ENCODE measurements around the gene RAB23. TPM values are rescaled to one million over a fixed set of nuclear protein-coding genes. Genes with fewer than 3 reads are reported as not detected.

RAB23 gene
- polyA plus RNA-seq, 10 donors: 14.7 to 22.3 (median 18.0) TPM

- no peak for DNase-seq
Measured at GRCh38 chr6:57138026-57138425, 84.1 kb downstream of the RAB23 start.

GRCh38 chr6:57137350-57137749, 84.8 kb downstream of the RAB23 start:
- DNase-seq: no peak

Other genes with a start within 250 kb of the RAB23 start
- 10 to 100 TPM; 11.7 to 17.7 (median 13.9) TPM for gene KIAA1586, start 175.6 kb downstream of the RAB23 start, polyA plus RNA-seq (ENCODE audit: insufficient read length in 10 of 10)
- gene ZNF451, start 132.1 kb downstream of the RAB23 start, polyA plus RNA-seq (ENCODE audit: insufficient read length in 10 of 10): 10 to 100 TPM; 17.4 to 32.0 (median 24.9) TPM
- 10 to 100 TPM in 9 of 10 donors, 1 to 10 TPM in 1; 9.2 to 14.7 (median 11.0) TPM for gene BAG2, start 50.0 kb downstream of the RAB23 start, polyA plus RNA-seq (ENCODE audit: insufficient read length in 10 of 10)
- 10 to 100 TPM in 1 of 10 donors, 1 to 10 TPM in 9; 5.8 to 11.1 (median 7.5) TPM for gene PRIM2, start 95.3 kb upstream of the RAB23 start, polyA plus RNA-seq (ENCODE audit: insufficient read length in 10 of 10)